HAP-1 (cell line): ENCODE data around the gene GIGYF2.

Source experiments
- DNase-seq, 2 experiments: peaks; one replicate each; pipeline ENCODE4 v3.0.0-alpha.2; 2016 to 2020; ENCODE audit warnings: low spot score in 2 of 2
- H3K27me3 ChIP-seq: fragments of 250-450 bp; sonication (Bioruptor Pico); 2 replicates; pipeline ENCODE4 v1.5.1; 2020; ENCODE audit warnings: low read depth, mild to moderate bottlenecking, moderate library complexity
- H3K36me3 ChIP-seq: fragments of 250-450 bp; sonication (Bioruptor Pico); replicated peaks from 2 replicates; pipeline ENCODE4 v1.5.1; 2020; ENCODE audit warnings: mild to moderate bottlenecking
- H3K4me1 ChIP-seq: fragments of 250-450 bp; sonication (Bioruptor Pico); 2 replicates; pipeline ENCODE4 v1.5.1; 2020; ENCODE audit warnings: mild to moderate bottlenecking
- H3K4me3 ChIP-seq: fragments of 250-450 bp; sonication (Bioruptor Pico); 2 replicates; pipeline ENCODE4 v1.5.1; 2020; ENCODE audit warnings: mild to moderate bottlenecking, moderate library complexity
- H3K9me3 ChIP-seq: fragments of 250-450 bp; sonication (Bioruptor Pico); 2 replicates; pipeline ENCODE4 v1.5.1; 2020; ENCODE audit warnings: mild to moderate bottlenecking, moderate library complexity
- in situ Hi-C: fragments of 300-500 bp; cut with MboI; formaldehyde crosslinking; loops from 3 replicates; pipeline ENCODE4 v1.14.3; 2020; ENCODE audit warnings: low sequenced_read_pairs, inconsistent platforms, mixed read lengths

GIGYF2 gene

GRCh38 chr2:232697059-232697806 lies at the start of gene GIGYF2:
TSS of gene GIGYF2 (plus strand) at chr2:232697331. CDS start at chr2:232735198, 37,867 bp downstream.
- Histone ChIP-seq H3K4me1 (peaks cover 15% of the 10 kb centered on the region), H3K27me3 (no peaks in the 10 kb centered on the region), H3K9me3 (no peaks in the 10 kb centered on the region), H3K36me3 (peaks cover 16% of the 10 kb centered on the region), H3K4me3 (peak within 1 kb of the TSS; percentile 91)
- in situ Hi-C loops, result no loop called here
- DNase-seq, result peak; percentile 96 to 99

- no peaks in the 10 kb centered on the region for H3K9me3 ChIP-seq
- no peaks in the 10 kb centered on the region for H3K4me1 ChIP-seq
- in situ Hi-C loops, result no loop called here
- no peak overlapping the region for H3K4me3 ChIP-seq
- no peaks in the 10 kb centered on the region for H3K36me3 ChIP-seq
- no peaks in the 10 kb centered on the region for H3K27me3 ChIP-seq
- DNase-seq, result no peak
Measured at GRCh38 chr2:232649033-232649432, 48.1 kb upstream of the GIGYF2 start.

GRCh38 chr2:232652505-232652851 lies 44.7 kb upstream of the GIGYF2 start:
- DNase-seq, result no peak
- no peaks in the 10 kb centered on the region for H3K36me3 ChIP-seq
- in situ Hi-C loops, result no loop called here

GRCh38 chr2:232653441-232653840 lies 43.7 kb upstream of the GIGYF2 start:
- Histone ChIP-seq H3K4me3 (no peak overlapping the region), H3K27me3 (no peaks in the 10 kb centered on the region), H3K36me3 (no peaks in the 10 kb centered on the region), H3K4me1 (no peaks in the 10 kb centered on the region), H3K9me3 (no peaks in the 10 kb centered on the region)
- in situ Hi-C loops, result no loop called here
- DNase-seq, result no peak

More at GRCh38 chr2:232652505-232652851, 44.7 kb upstream of the GIGYF2 start:
- H3K4me1 ChIP-seq, result no peaks in the 10 kb centered on the region
- H3K9me3 ChIP-seq, result no peaks in the 10 kb centered on the region
- no peak overlapping the region for H3K4me3 ChIP-seq
- H3K27me3 ChIP-seq, result no peaks in the 10 kb centered on the region

- Histone ChIP-seq H3K9me3 (no peaks in the 10 kb centered on the region), H3K27me3 (no peaks in the 10 kb centered on the region), H3K4me1 (no peaks in the 10 kb centered on the region), H3K36me3 (no peaks in the 10 kb centered on the region), H3K4me3 (no peak overlapping the region)
- DNase-seq, result no peak
- in situ Hi-C loops, result no loop called here
Measured at GRCh38 chr2:232655392-232655791, 41.7 kb upstream of the GIGYF2 start.

GRCh38 chr2:232658217-232658785 lies 38.8 kb upstream of the GIGYF2 start:
- H3K36me3 ChIP-seq, result no peaks in the 10 kb centered on the region
- DNase-seq, result no peak
- H3K4me1 ChIP-seq, result no peaks in the 10 kb centered on the region
- H3K27me3 ChIP-seq, result no peaks in the 10 kb centered on the region
- in situ Hi-C loops, result no loop called here
- H3K9me3 ChIP-seq, result no peaks in the 10 kb centered on the region
- no peak overlapping the region for H3K4me3 ChIP-seq

GRCh38 chr2:232659359-232659758 lies 37.8 kb upstream of the GIGYF2 start:
- Histone ChIP-seq H3K27me3 (no peaks in the 10 kb centered on the region), H3K4me3 (no peak overlapping the region), H3K4me1 (no peaks in the 10 kb centered on the region), H3K36me3 (no peaks in the 10 kb centered on the region), H3K9me3 (no peaks in the 10 kb centered on the region)
- DNase-seq, result no peak
- in situ Hi-C loops, result no loop called here

- H3K9me3 ChIP-seq, result no peaks in the 10 kb centered on the region
- H3K4me1 ChIP-seq, result no peaks in the 10 kb centered on the region
- no peaks in the 10 kb centered on the region for H3K36me3 ChIP-seq
- H3K4me3 ChIP-seq, result no peak overlapping the region
- H3K27me3 ChIP-seq, result no peaks in the 10 kb centered on the region
- in situ Hi-C loops, result no loop called here
- no peak for DNase-seq
Measured at GRCh38 chr2:232662486-232663260, 34.5 kb upstream of the GIGYF2 start.

- in situ Hi-C loops, result no loop called here
- Histone ChIP-seq H3K27me3 (no peaks in the 10 kb centered on the region), H3K4me3 (no peak overlapping the region), H3K9me3 (no peaks in the 10 kb centered on the region), H3K36me3 (no peaks in the 10 kb centered on the region), H3K4me1 (peaks cover 4% of the 10 kb centered on the region; the same call in 1 of the 2 replicates)
- DNase-seq, result no peak
Measured at GRCh38 chr2:232666051-232666805, 30.9 kb upstream of the GIGYF2 start.

- in situ Hi-C loops, result no loop called here
- Histone ChIP-seq H3K27me3 (no peaks in the 10 kb centered on the region), H3K9me3 (no peaks in the 10 kb centered on the region), H3K4me1 (peaks cover 4% of the 10 kb centered on the region; the same call in 1 of the 2 replicates), H3K4me3 (no peak overlapping the region), H3K36me3 (no peaks in the 10 kb centered on the region)
- peak; percentile 17 to 40 for DNase-seq
Measured at GRCh38 chr2:232667989-232668583, 29.0 kb upstream of the GIGYF2 start.

- in situ Hi-C loops, result no loop called here
- peak in 1 of 2 experiments; percentile 17 for DNase-seq
- Histone ChIP-seq H3K9me3 (no peaks in the 10 kb centered on the region), H3K4me3 (no peak overlapping the region), H3K36me3 (no peaks in the 10 kb centered on the region), H3K4me1 (peaks cover 4% of the 10 kb centered on the region; the same call in 1 of the 2 replicates), H3K27me3 (no peaks in the 10 kb centered on the region)
Measured at GRCh38 chr2:232668805-232669444, 28.2 kb upstream of the GIGYF2 start.

GRCh38 chr2:232672588-232672987 lies 24.5 kb upstream of the GIGYF2 start:
- Histone ChIP-seq H3K27me3 (no peaks in the 10 kb centered on the region), H3K36me3 (no peaks in the 10 kb centered on the region), H3K4me3 (no peak overlapping the region), H3K4me1 (peaks cover 4% of the 10 kb centered on the region; the same call in 1 of the 2 replicates), H3K9me3 (no peaks in the 10 kb centered on the region)
- no peak for DNase-seq
- in situ Hi-C loops, result no loop called here

GRCh38 chr2:232674491-232674890 lies 22.6 kb upstream of the GIGYF2 start:
- Histone ChIP-seq H3K9me3 (no peaks in the 10 kb centered on the region), H3K4me3 (no peak overlapping the region), H3K4me1 (no peaks in the 10 kb centered on the region), H3K27me3 (no peaks in the 10 kb centered on the region), H3K36me3 (no peaks in the 10 kb centered on the region)
- in situ Hi-C loops, result no loop called here
- no peak for DNase-seq
